NCI-H2196 (cell line): ENCODE results near the gene NRG3.
"Not testable (repeated sequence)": the region's sequence is repeated elsewhere in the genome, so short reads cannot be mapped to it uniquely, and the experiment has no call there.

ENCODE experiments used
- DNase-seq: peaks from one replicate; lab custom pipeline; 2025; ENCODE audit not compliant: unreplicated experiment; lab: John Stamatoyannopoulos, UW

Gene NRG3

DNA sequence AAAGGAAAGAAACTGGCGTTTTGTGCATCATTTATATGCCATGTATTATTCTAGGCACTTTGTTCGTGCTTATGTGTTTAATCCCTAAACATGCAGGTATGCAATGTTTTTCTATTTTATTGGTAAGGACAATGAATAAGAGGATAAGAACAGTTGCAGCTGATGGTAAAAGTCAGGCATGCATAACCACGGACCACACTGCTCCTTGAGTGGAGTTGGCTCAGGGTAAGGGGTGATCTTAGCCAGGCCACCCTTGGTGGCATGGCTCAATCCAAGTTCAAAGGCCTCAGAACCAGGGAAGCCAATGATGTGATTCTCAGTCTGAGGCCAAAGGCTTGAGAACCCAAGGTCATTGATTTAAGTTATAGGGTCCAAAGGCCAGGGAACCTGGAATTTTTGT is 1068.1 kb downstream of the NRG3 start:
- no peak for DNase-seq

DNA sequence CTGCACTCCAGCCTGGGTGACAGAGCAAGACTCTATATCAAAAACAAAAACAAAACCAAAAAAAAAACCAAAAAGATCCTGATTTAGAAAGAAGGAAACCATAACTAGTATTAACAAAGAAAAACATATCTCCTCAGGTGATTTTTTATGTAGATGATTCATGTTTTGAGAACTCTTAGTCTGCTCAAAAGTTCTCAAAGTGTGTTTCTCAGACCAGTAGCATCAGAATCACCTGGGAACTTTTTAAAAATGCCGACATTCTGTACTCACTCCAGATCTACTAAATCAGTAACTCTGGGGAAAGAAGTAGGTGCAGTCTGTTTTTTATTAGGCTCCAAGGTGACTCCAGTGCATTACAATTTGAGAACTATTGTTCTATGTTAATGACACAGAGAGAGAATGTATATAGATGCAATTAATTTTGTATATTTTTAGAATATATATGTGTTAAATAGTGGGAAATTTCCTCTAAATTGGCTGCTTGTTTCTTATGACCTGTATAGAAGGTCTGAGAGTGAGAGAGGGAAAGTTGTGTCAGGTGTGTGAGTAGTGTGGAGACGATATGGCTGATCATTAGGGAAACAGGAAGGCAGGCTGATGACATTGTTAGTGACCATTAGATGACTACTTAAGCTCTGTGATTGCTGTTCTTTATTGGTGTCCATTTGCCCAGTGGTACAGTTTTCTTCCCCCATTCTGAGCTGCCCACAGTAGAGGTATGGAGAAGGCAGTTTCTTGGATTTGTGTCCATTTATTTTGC is 1075.0 kb downstream of the NRG3 start:
- DNase-seq: no peak

DNA sequence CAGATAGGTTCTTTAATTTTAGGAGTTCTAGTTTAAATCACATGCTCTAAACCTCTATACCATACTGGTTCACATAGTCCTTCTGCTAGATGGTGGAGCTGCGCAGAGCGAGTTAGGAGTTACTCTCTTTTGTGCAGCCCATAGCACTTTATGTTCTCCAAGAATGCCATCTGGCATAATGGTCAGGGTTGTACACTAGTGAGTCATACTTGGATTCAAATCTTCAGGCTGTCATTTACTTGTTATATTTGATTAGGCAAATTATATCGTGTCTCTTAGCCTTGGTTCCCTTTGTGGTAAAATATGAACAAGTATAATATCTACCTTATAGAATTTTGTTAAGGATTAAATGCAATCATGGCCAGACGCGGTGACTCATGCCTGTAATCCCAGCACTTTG is 1078.3 kb downstream of the NRG3 start:
- no peak for DNase-seq

DNA sequence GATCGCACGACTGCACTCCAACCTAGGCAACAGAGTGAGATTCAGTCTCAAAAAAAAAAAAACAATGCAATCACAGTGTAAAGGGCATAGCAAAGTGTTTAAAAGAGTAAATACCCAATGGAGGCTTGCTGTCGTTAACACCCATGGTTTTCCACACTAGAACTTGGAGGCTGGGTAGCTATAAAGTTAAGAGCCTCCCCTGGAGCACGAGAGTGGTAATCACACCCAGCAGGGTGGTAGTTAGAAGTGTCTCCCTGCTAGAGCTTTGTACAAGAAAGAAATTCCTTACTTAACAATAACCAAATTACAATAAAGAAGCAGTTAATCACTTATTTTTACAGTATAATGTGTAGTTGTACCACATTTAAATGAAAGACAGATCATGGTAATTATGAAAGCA is 1078.9 kb downstream of the NRG3 start:
- DNase-seq: no peak

DNA sequence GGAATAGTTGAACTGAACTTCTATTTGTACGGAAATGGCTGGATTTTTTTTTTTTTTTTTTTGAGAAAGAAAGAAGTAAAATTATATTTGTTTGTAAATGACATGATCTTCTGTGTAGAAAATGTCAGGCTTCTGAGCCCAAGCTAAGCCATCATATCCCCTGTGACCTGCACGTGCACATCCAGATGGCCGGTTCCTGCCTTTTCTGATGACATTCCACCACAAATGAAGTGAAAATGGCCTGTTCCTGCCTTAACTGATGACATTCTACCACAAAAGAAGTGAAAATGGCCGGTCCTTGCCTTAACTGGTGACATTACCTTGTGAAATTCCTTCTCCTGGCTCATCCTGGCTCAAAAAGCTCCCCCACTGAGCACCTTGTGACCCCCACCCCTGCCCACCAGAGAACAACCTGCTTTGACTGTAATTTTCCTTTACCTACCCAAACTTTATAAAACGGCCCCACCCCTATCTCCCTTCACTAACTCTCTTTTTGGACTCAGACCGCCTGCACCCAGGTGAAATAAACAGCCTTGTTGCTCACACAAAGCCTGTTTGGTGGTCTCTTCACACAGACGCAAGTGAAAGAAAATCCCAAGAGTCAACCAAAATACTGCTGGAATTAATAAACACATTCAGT is 1085.5 kb downstream of the NRG3 start:
- not testable (repeated sequence) for DNase-seq

DNA sequence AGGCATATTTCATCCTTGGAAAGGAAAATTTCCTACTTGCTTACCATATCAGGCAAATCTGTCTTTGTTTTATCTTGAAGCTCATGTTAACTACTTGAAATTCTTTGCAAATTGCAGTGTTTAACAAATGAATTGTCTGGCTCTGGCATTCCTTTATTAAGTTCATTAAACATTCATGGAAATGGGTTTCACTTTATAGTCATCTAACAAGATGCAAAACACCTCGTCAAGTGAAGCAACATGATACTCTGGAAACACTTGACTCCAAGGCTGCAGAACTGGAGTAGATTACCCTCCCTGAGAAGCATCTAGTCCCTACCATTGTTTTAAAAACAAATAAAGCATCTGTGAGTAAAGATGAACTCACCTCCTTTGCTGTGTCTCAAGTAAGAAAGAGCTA is 1086.9 kb downstream of the NRG3 start:
- no peak for DNase-seq

DNA sequence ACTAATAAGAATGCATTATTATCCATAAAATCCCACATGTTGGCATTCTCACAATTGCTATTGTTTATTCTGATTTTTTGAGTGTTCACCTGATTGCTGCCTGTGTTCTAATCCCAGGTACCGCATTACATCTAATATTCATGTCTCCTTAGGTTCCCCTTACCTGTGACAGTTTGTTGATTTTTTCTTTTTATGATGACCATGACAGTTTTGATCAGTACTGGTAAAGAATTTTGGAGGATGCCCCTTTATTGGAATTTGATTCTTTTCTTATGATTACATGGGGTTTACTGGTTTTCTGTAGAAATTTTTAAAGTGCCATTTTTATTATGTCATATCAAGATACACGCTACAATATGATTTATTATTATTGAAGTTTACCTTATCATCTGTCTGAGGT is 1091.1 kb downstream of the NRG3 start:
- no peak for DNase-seq

DNA sequence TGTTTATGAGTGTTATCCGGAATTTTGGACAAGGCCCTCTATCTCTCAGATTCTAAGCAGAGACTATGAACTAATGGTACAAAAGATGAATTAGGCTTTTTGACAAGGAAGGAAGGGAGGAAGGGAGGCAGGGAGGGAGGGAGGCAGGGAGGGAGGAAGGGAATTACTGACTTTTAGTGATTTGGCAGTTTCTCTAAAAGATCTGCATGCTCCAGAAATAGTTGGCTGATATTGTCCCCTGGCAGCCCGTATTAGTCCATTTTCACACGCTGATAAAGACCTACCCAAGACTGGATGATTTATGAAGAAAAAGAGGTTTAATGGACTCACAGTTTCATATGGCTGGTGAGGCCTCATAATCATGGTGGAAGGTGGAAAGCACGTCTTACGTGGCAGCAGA is 1093.5 kb downstream of the NRG3 start:
- no peak for DNase-seq

DNA sequence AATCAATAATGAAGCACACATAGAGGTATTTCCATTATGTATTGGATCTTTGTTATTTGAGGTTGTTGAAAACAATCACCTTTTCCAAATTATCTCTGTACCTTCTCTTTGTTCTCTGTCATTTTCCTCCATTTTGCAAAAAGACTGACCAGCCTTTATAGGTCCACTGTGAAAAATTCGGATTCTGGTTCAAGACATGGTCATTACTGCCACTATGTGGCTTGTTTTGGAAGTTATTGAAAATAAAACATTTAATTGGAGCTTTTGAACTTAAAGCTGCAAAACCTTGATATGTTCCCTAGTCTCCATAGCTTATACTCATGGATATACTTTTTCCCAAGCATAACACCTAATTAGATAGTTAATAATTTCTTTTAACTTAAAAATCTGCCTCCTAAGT is 1094.4 kb downstream of the NRG3 start:
- no peak for DNase-seq

DNA sequence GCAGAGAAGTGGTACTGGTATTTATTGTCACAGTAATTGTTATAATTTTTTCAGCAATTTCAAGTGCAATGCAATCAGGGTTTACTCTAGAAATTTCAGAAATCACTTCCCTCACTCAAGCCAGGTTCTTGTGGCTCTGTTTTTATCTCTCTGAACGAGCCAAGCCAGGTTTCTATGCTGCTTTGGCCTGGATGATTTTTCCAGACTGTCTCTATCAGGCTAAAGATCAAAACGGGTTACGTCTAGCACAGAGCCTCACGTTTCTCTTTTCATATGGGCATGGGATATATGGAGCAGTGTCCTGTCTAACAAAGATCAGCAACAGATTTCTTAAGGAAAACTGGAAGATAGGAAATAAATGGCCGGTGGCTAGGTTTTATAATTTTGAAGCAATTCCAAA is 1105.3 kb downstream of the NRG3 start:
- DNase-seq: no peak

DNA sequence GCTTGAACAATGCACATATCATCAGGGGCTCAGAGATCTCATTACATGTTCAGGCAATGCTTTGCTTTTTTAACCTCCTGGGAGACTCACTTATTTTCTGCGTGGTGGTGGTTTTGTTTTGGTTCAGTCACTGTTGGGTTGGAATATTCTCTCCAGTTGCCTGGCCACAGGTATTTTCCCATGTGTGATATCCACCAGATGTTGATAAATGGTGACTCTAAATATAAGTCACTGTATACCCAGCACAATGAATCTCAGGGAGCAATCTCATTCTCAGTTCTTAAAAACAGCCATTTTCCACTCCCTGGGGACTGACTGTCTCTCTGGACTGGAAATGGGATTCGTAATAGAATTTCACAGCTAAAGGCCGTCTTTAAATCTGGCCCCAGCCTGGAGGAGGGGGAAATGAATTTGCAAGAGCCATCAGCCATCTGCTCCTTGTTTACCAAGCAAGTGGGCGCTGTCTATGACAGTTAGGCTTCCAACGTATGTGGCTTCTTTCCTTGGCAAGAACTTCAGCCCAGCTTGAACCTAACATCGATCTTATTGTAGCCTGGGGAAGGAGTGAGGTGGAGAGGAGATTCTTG is 1106.2 kb downstream of the NRG3 start:
- no peak for DNase-seq

DNA sequence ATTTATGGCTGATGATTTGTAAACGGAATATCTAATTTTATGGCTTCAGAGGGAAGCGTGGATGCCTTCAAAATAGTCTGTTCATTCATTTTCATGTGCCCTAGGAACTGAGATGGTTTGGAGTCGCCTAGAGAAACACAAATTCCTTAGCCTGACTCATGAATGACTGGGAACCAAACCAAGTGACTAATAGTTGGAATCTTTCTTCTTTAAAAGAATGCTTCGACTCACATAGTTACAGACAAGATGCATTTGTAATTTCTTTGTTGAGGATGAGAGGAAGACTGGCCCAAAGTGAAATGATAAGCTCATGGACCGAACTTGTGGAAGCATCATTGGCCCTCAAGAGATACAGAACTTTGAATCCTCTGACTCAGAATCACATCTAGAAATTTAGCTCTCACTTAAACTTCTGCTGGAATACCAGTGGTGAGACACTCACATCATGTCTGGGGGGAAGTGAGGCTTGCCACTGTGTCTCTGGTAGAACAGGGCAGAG is 1107.2 kb downstream of the NRG3 start:
- DNase-seq: no peak

DNA sequence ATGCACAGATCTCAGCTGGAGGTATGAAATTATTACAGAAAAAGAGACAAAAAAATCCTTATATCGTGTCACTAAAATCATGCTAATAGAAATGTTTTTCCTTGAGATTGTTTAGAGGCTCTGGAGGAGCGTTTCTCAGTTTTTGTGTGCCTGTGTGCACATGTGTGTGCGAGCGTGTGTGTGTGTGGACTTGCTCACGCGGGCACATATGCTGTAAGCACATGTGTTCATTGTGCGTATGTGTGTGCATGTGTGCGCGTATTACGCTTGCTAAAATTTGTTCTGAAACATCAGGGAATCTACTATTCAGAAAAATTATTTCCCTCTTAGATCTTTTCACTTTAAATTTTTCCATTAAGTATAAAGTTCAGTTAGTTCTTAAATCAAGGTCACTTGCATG is 1111.2 kb downstream of the NRG3 start:
- DNase-seq: no peak

DNA sequence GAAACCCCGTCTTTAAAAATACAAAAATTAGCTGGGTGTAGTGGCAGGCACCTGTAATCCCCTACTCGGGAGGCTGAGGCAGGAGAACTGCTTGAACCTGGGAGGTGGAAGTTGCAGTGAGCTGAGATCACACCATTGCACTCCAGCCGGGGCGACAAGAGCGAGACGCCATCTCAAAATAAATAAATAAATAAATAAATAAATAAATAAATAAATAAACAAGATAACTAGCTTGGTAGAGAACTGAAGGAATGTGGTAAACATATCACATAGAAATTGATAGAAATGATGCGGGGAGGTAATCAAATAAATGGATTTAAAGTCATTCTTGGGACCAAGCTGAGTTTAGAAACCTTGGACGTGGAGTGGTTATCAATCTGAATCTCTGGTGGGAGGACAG is 1131.5 kb downstream of the NRG3 start:
- DNase-seq: not testable (repeated sequence)

DNA sequence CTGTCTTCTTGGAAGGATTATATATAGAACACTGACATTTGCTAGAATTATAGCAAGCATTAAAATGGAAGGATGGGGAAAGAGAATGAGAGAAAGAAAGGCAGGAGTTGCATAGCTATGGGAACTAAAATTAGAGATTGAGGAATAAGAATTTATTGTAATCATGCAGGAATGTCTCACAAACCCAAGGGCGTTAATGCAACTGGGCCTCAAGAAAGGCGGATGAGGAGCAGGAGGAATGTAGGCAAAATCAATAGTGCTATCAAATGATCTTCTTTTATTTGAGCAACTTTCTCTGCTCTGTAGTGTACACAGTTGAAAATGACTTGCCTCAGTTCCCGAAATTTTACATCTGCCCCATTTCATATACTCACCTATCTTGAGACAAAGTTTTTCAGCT is 1132.5 kb downstream of the NRG3 start:
- no peak for DNase-seq

DNA sequence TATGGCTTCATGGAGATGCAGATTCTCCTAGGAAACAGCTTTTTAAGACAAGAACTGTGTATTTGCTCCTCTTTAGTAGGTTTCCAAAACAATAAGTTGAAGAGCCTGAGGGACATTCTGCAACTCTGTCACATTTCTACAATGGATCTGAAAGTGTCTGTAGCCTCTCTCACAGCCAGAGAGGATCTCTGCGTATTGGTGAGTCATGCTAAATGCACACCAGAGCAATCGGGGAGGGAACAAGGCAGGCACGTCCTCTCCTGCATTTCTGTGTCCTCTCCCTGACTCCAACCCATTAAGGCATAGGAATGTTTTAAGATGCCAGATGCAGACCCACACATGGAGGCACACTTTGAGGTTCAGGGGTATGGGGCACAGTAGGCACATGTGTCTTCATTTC is 1137.9 kb downstream of the NRG3 start:
- no peak for DNase-seq

DNA sequence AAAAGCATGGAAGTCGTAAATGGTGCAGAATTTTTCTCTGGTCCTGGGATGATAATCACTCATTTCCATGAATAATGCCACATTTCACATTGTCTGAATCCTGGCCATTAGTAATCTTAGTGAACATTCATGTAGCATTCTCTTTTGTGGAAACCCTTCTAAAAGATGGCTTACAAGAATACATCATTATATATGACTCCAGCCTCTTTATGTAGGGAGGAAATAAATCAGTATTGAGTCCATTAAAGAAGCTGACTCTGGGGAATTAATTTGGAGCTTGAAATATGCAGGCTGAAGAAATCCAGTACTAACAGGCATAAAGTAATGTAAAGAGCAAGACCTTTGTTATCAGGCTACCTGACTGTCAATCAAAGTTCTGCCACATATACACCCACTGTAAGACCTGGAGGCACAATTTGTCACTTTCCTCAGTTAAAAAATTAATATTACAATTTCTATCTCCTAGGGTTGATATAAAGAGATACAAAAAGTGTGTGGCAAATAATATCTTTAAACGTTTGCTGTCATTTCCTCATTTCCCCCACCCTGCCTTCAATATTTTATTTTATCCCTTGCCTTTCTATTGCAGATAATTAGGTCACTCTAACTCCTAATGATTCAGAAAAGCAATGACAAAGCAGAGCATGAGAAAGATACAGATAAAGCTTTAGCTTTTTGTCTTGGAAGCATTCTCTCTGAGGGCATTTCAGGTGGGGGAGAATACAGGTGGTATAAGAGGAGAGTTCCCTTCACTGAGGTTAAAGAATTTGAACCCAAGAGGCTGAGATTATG is 1142.3 kb downstream of the NRG3 start:
- DNase-seq: no peak

DNA sequence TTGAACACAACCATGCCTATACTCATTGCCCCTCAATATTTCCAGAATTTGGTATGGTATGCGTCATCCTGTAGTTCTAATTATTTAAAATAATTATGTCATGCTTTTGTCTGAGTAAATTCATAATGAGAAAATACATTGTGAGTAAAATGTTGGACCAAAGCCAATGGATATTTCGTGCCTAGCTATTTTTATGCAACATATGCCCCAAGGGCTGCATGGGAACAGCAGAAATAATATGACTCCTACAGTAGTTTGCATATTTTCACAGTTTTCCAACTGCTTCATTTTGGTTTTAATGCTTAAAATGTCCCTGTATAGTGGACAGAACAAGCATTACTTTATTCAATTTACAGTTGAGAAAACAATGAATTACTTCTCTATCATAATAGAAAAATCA is 1148.7 kb downstream of the NRG3 start:
- DNase-seq: no peak
